MM.1S (cell line): ENCODE measurements around the gene IL27RA.

Experiments
- DNase-seq: peaks from one replicate; pipeline ENCODE4 v3.0.0-alpha.2; 2015
- H2AFZ ChIP-seq: fragments of 300-600 bp; sonication (generic); 2 replicates; pipeline ENCODE4 v1.6.0; 2016; ENCODE audit warnings: antibody characterized with exemption, low read length
- H3F3A ChIP-seq: fragments of 300-600 bp; sonication (generic); 2 replicates; pipeline ENCODE4 v1.6.1; 2016; ENCODE audit warnings: mild to moderate bottlenecking, antibody characterized with exemption, low read length, moderate library complexity, mixed read lengths; ENCODE audit not compliant: insufficient read depth
- H3K27ac ChIP-seq: fragments of 300-600 bp; sonication (generic); 2 replicates; pipeline ENCODE4 v1.5.1; 2016; ENCODE audit warnings: mild to moderate bottlenecking, low read length
- H3K27me3 ChIP-seq: fragments of 300-600 bp; sonication (generic); replicated peaks from 2 replicates; pipeline ENCODE4 v1.6.0; 2016; ENCODE audit warnings: low read length; ENCODE audit not compliant: insufficient read depth
- H3K36me3 ChIP-seq: fragments of 300-600 bp; sonication (generic); replicated peaks from 2 replicates; pipeline ENCODE4 v1.6.1; 2016; ENCODE audit warnings: mild to moderate bottlenecking, low read length, mixed read lengths; ENCODE audit not compliant: insufficient read depth
- H3K4me1 ChIP-seq: fragments of 300-600 bp; sonication (generic); 2 replicates; pipeline ENCODE4 v1.6.1; 2016; ENCODE audit warnings: low read length, mixed read lengths
- H3K4me2 ChIP-seq: fragments of 300-600 bp; sonication (generic); 2 replicates; pipeline ENCODE4 v1.6.0; 2016; ENCODE audit warnings: low read depth, low read length
- H3K4me3 ChIP-seq: fragments of 300-600 bp; sonication (generic); 2 replicates; pipeline ENCODE4 v1.5.1; 2016; ENCODE audit warnings: low read length, mixed read lengths
- H3K79me2 ChIP-seq: fragments of 300-600 bp; sonication (generic); 2 replicates; pipeline ENCODE4 v1.6.1; 2016; ENCODE audit warnings: mixed run types, low read length, mixed read lengths
- H3K9ac ChIP-seq: fragments of 300-600 bp; sonication (generic); 2 replicates; pipeline ENCODE4 v1.6.1; 2016; ENCODE audit warnings: low read length, mixed read lengths
- H3K9me2 ChIP-seq: fragments of 300-600 bp; sonication (generic); replicated peaks from 2 replicates; pipeline ENCODE4 v1.6.1; 2016; ENCODE audit warnings: mild to moderate bottlenecking, low read length, mixed read lengths; ENCODE audit not compliant: insufficient read depth
- H3K9me3 ChIP-seq: fragments of 300-600 bp; sonication (generic); replicated peaks from 2 replicates; pipeline ENCODE4 v1.6.1; 2016; ENCODE audit warnings: mild to moderate bottlenecking, low read length, mixed read lengths; ENCODE audit not compliant: insufficient read depth
- H4K20me1 ChIP-seq: fragments of 300-600 bp; sonication (generic); 2 replicates; pipeline ENCODE4 v1.6.1; 2016; ENCODE audit warnings: mild to moderate bottlenecking, low read length, moderate library complexity, mixed read lengths; ENCODE audit not compliant: insufficient read depth
- CTCF ChIP-seq: fragments of 300-600 bp; sonication (generic); IDR thresholded peaks from 2 replicates; pipeline ENCODE4 v1.5.1; 2016; ENCODE audit warnings: antibody characterized with exemption, low read length, mixed read lengths
- EZH2 ChIP-seq: fragments of 300-600 bp; sonication (generic); optimal IDR thresholded peaks from 2 replicates; pipeline ENCODE3; 2017; ENCODE audit warnings: low read depth, mild to moderate bottlenecking, antibody characterized with exemption, low read length, mixed read lengths
- EZH2phosphoT487 ChIP-seq: fragments of 300-600 bp; sonication (generic); IDR thresholded peaks from 2 replicates; pipeline ENCODE4 v1.6.1; 2018; ENCODE audit warnings: antibody characterized with exemption, low read length

IL27RA gene

GRCh38 chr19:14096272-14096992, 64.9 kb downstream of the IL27RA start:
- TF ChIP-seq EZH2 (no peak), CTCF (no peak), EZH2phosphoT487 (no peak)
- Histone ChIP-seq H4K20me1 (no peaks in the 10 kb centered on the region), H3K9ac (no peak overlapping the region), H3K4me1 (peaks cover 3% of the 10 kb centered on the region; the same call in 1 of the 2 replicates), H3K4me2 (no peak overlapping the region), H3K9me3 (no peaks in the 10 kb centered on the region), H3K27ac (no peak overlapping the region), H2AFZ (no peak overlapping the region), H3K9me2 (no peaks in the 10 kb centered on the region), H3K4me3 (no peak overlapping the region), H3K79me2 (no peaks in the 10 kb centered on the region), H3K27me3 (no peaks in the 10 kb centered on the region), H3F3A (no peaks in the 10 kb centered on the region; the same call in 1 of the 2 replicates), H3K36me3 (no peaks in the 10 kb centered on the region)
- DNase-seq: no peak

- Histone ChIP-seq H3K36me3 (no peaks in the 10 kb centered on the region), H3K4me2 (no peak overlapping the region), H3K9ac (no peak overlapping the region), H3F3A (peaks cover 7% of the 10 kb centered on the region), H2AFZ (no peak overlapping the region), H3K27ac (no peak overlapping the region), H3K79me2 (no peaks in the 10 kb centered on the region), H3K9me3 (no peaks in the 10 kb centered on the region), H3K27me3 (no peaks in the 10 kb centered on the region), H3K4me3 (no peak overlapping the region), H3K4me1 (peaks cover 7% of the 10 kb centered on the region), H4K20me1 (no peaks in the 10 kb centered on the region), H3K9me2 (no peaks in the 10 kb centered on the region)
- TF ChIP-seq EZH2phosphoT487 (no peak), EZH2 (no peak), CTCF (0 out of 2 replicates have a peak, but pooled peaks have one; percentile 6)
- no peak for DNase-seq
Measured at GRCh38 chr19:14097532-14098151, 66.1 kb downstream of the IL27RA start.

- H3K36me3 ChIP-seq: no peaks in the 10 kb centered on the region
- H3K9ac ChIP-seq: no peak overlapping the region
- H3K4me2 ChIP-seq: no peak overlapping the region
- H3F3A ChIP-seq: peaks cover 22% of the 10 kb centered on the region
- H3K27me3 ChIP-seq: no peaks in the 10 kb centered on the region
- TF ChIP-seq EZH2 (no peak), EZH2phosphoT487 (no peak), CTCF (no peak)
- DNase-seq: no peak
- H3K4me3 ChIP-seq: no peak overlapping the region
- H3K79me2 ChIP-seq: no peaks in the 10 kb centered on the region
- peaks cover 19% of the 10 kb centered on the region for H3K4me1 ChIP-seq
- H3K9me3 ChIP-seq: no peaks in the 10 kb centered on the region
- no peaks in the 10 kb centered on the region for H4K20me1 ChIP-seq
- H3K9me2 ChIP-seq: no peaks in the 10 kb centered on the region
- H3K27ac ChIP-seq: no peak overlapping the region
- no peak overlapping the region for H2AFZ ChIP-seq
Measured at GRCh38 chr19:14101003-14101545, 69.5 kb downstream of the IL27RA start.
